ENCODE measurements around the gene HK1.

- no peak for TF ChIP-seq POLR2A (IDR thresholded peaks at IDR 0.05)
- TF ChIP-seq, protein P1, sequence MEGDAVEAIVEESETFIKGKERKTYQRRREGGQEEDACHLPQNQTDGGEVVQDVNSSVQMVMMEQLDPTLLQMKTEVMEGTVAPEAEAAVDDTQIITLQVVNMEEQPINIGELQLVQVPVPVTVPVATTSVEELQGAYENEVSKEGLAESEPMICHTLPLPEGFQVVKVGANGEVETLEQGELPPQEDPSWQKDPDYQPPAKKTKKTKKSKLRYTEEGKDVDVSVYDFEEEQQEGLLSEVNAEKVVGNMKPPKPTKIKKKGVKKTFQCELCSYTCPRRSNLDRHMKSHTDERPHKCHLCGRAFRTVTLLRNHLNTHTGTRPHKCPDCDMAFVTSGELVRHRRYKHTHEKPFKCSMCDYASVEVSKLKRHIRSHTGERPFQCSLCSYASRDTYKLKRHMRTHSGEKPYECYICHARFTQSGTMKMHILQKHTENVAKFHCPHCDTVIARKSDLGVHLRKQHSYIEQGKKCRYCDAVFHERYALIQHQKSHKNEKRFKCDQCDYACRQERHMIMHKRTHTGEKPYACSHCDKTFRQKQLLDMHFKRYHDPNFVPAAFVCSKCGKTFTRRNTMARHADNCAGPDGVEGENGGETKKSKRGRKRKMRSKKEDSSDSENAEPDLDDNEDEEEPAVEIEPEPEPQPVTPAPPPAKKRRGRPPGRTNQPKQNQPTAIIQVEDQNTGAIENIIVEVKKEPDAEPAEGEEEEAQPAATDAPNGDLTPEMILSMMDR (IDR thresholded peaks at IDR 0.05): no peak
These were observed 125.2 kb downstream of the HK1 start for GRCh38 chr10:69403519-69403918.

Data from uterus (tissue), 2 donors.